ENCODE measurements around the gene KIAA1328. TPM values are rescaled to one million over a fixed set of nuclear protein-coding genes. Genes with fewer than 3 reads are reported as not detected.

Gene KIAA1328
- total and polyA plus RNA-seq, 8 donors, result 8.4 to 27.6 (median 22.9) TPM

- Histone ChIP-seq H3K4me1 (no peaks in the 10 kb centered on the region), H3K4me3 (no peak overlapping the region), H3K27me3 (no peaks in the 10 kb centered on the region), H3K9me3 (peaks cover 0 to 3% of the 10 kb centered on the region in 2 donors), H3K36me3 (no peaks in the 10 kb centered on the region), H3K27ac (no peak overlapping the region)
- TF ChIP-seq, protein P1, sequence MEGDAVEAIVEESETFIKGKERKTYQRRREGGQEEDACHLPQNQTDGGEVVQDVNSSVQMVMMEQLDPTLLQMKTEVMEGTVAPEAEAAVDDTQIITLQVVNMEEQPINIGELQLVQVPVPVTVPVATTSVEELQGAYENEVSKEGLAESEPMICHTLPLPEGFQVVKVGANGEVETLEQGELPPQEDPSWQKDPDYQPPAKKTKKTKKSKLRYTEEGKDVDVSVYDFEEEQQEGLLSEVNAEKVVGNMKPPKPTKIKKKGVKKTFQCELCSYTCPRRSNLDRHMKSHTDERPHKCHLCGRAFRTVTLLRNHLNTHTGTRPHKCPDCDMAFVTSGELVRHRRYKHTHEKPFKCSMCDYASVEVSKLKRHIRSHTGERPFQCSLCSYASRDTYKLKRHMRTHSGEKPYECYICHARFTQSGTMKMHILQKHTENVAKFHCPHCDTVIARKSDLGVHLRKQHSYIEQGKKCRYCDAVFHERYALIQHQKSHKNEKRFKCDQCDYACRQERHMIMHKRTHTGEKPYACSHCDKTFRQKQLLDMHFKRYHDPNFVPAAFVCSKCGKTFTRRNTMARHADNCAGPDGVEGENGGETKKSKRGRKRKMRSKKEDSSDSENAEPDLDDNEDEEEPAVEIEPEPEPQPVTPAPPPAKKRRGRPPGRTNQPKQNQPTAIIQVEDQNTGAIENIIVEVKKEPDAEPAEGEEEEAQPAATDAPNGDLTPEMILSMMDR (IDR thresholded peaks at IDR 0.05), result no peak
- intact Hi-C loops (cut with DNase I), result no loop called here
- ATAC-seq (no peak), DNase-seq (no peak)
These were observed 177.8 kb downstream of the KIAA1328 start for GRCh38 chr18:37006742-37007141.

DNA sequence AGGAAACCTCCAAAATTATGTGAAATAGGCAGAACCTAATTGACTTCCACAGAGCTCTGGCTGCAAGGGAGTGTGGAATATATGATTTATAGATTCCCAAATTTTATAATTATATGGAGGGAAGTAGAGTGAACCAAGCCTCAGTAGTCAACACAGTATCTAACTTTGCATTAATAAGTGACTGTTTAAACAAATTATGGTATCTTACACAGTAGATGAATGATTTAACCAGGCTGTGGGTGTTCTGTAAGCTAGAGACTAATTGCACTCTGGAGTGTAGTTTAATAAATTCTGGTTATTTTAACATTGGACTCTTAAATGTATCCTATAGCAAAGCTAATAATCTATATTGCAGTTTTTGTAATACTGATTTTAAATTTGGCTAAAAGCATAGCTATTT is 183.5 kb downstream of the KIAA1328 start:
- H3K9me3 ChIP-seq, result peaks cover 0 to 36% of the 10 kb centered on the region in 2 donors
- intact Hi-C loops (cut with DNase I), result no loop called here
- no peak overlapping the region for H3K4me3 ChIP-seq
- H3K27ac ChIP-seq, result no peak overlapping the region
- no peak for ATAC-seq
- H3K4me1 ChIP-seq, result no peaks in the 10 kb centered on the region
- no peaks in the 10 kb centered on the region for H3K27me3 ChIP-seq
- no peak for DNase-seq
- H3K36me3 ChIP-seq, result no peaks in the 10 kb centered on the region
- TF ChIP-seq, protein P1 (IDR thresholded peaks at IDR 0.05), result no peak

GRCh38 chr18:37019157-37019827 is 190.4 kb downstream of the KIAA1328 start:
- intact Hi-C loops (cut with DNase I), result no loop called here
- no peaks in the 10 kb centered on the region for H3K36me3 ChIP-seq
- no peaks in the 10 kb centered on the region for H3K27me3 ChIP-seq
- TF ChIP-seq, protein P1 (IDR thresholded peaks at IDR 0.05), result no peak
- no peaks in the 10 kb centered on the region for H3K4me1 ChIP-seq
- peak in 1 of 4 donors; percentile 2 for DNase-seq
- H3K4me3 ChIP-seq, result no peak overlapping the region
- H3K9me3 ChIP-seq, result peaks cover 3 to 43% of the 10 kb centered on the region in 2 donors
- no peak overlapping the region for H3K27ac ChIP-seq
- peak; percentile 84 for ATAC-seq

DNA sequence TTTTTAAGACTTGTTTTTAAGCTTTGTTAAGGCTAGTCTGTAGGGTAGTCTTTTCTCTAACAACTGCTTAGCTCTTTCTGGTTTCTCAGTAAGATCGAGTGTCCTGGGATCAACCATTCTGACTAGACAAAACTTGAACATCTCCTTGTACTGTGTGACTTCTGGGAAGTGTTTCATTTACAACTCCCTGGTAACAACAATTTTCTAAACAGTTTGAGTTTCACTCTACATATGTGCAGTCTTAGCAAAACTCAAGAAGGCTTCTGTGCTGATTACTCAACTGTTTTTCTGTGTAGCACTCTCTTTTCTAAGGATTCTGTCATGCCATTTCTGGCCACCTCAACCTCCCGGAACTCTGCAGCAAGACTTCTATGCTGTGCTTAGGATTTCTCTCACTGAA is 204.5 kb downstream of the KIAA1328 start:
- intact Hi-C loops (cut with DNase I), result no loop called here
- no peak overlapping the region for H3K4me3 ChIP-seq
- no peaks in the 10 kb centered on the region for H3K36me3 ChIP-seq
- ATAC-seq (no peak), DNase-seq (no peak)
- no peak overlapping the region for H3K27ac ChIP-seq
- no peaks in the 10 kb centered on the region for H3K27me3 ChIP-seq
- H3K9me3 ChIP-seq, result peaks cover 0 to 26% of the 10 kb centered on the region in 2 donors
- no peaks in the 10 kb centered on the region for H3K4me1 ChIP-seq
- TF ChIP-seq, protein P1 (IDR thresholded peaks at IDR 0.05), result no peak

- no peak for DNase-seq
- peaks cover 5 to 47% of the 10 kb centered on the region in 2 donors for H3K9me3 ChIP-seq
- no peaks in the 10 kb centered on the region for H3K36me3 ChIP-seq
- H3K27ac ChIP-seq, result no peak overlapping the region
- H3K4me3 ChIP-seq, result no peak overlapping the region
- H3K4me1 ChIP-seq, result no peaks in the 10 kb centered on the region
- TF ChIP-seq, protein P1 (IDR thresholded peaks at IDR 0.05), result no peak
- no peak for ATAC-seq
- intact Hi-C loops (cut with DNase I), result no loop called here
- H3K27me3 ChIP-seq, result no peaks in the 10 kb centered on the region
These were observed 213.5 kb downstream of the KIAA1328 start for GRCh38 chr18:37042381-37042780.

Data from left lung (tissue), 10 donors.